Nephron (organoid): Measurements from ENCODE around the gene ITGA4.

ENCODE experiments used
- H3K27ac Mint-ChIP-seq, 3 experiments: 2 replicates each; pipeline ENCODE4 v1.8.0; 2020; ENCODE audit warnings: mixed read lengths in 3 of 3, mild to moderate bottlenecking in 2 of 3, moderate library complexity in 1 of 3
- H3K27me3 Mint-ChIP-seq: 2 replicates; pipeline ENCODE4 v1.8.0; 2021; ENCODE audit warnings: low read depth, mild to moderate bottlenecking, moderate library complexity, mixed read lengths
- H3K36me3 Mint-ChIP-seq: 2 replicates; pipeline ENCODE4 v1.8.0; 2020; ENCODE audit warnings: low read depth, mixed read lengths
- H3K4me1 Mint-ChIP-seq: 2 replicates; pipeline ENCODE4 v1.8.0; 2020; ENCODE audit warnings: mixed read lengths
- H3K4me3 Mint-ChIP-seq, 3 experiments: 2 replicates each; pipeline ENCODE4 v1.8.0; 2020; ENCODE audit warnings: mild to moderate bottlenecking in 3 of 3, mixed read lengths in 3 of 3, moderate library complexity in 2 of 3
- H3K9me3 Mint-ChIP-seq: 2 replicates; pipeline ENCODE4 v1.8.0; 2020; ENCODE audit warnings: mixed read lengths
- TF ChIP-seq, protein P1 (sequence below), 3 experiments: fragments of 200-600 bp; sonication (generic); IDR thresholded peaks; one replicate each; pipeline ENCODE4 v1.5.0; 2021; ENCODE audit warnings: antibody characterized with exemption in 3 of 3; ENCODE audit not compliant: unreplicated experiment in 3 of 3

The ITGA4 gene

DNA sequence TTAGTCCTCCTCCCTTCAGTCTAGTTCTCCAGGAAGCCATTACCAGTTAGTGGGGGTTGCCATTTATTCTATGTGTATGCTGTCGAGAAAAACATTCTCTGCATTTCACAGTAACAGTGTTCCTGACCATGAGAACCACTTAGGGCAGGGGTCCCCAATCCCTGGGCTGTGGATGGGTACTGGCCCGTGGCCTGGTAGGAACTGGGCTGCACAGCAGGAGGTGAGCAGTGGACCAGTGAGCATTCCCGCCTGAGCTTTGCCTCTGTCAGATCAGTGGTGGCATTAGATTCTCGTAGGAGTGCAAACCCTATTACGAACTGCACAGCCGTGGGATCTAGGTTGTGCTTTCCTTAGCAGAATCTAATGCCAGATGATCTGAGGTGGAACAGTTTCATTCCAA lies 15.8 kb downstream of the ITGA4 start:
- H3K4me1 Mint-ChIP-seq, result no peaks in the 10 kb centered on the region

DNA sequence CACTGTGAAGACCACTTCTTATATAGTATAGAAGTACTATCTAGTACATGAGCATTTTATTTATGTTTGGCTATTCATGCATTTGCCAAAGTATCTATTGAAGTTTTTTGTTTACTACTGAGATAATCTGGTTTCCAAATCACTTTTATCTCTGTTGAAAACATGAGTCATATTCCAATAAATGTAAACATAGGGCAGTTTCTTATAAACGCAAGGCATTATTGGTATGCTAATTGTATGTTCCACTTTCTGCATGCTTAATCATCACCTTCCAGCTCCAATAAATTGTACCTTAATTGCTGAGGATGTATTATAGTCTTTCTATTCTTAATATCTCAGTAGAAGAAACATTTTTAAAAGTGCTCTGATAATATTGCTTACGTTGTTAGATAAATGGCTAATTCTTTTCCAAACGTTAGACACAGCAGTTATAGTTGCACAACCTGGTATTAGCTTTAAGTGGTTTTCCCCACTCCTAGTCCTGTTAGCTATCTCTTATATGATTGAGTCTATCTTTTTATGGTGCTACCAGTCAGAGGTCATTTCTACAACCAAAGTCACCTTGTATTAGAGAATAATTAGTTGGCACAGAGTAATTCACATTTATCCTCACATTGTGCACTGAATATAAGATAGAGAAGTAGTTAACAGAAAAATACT lies 17.2 kb downstream of the ITGA4 start:
- no peaks in the 10 kb centered on the region for H3K4me1 Mint-ChIP-seq
- peaks cover 12% of the 10 kb centered on the region for H3K36me3 Mint-ChIP-seq
- no peaks in the 10 kb centered on the region for H3K9me3 Mint-ChIP-seq
- H3K27me3 Mint-ChIP-seq, result no peaks in the 10 kb centered on the region
- TF ChIP-seq, protein P1, sequence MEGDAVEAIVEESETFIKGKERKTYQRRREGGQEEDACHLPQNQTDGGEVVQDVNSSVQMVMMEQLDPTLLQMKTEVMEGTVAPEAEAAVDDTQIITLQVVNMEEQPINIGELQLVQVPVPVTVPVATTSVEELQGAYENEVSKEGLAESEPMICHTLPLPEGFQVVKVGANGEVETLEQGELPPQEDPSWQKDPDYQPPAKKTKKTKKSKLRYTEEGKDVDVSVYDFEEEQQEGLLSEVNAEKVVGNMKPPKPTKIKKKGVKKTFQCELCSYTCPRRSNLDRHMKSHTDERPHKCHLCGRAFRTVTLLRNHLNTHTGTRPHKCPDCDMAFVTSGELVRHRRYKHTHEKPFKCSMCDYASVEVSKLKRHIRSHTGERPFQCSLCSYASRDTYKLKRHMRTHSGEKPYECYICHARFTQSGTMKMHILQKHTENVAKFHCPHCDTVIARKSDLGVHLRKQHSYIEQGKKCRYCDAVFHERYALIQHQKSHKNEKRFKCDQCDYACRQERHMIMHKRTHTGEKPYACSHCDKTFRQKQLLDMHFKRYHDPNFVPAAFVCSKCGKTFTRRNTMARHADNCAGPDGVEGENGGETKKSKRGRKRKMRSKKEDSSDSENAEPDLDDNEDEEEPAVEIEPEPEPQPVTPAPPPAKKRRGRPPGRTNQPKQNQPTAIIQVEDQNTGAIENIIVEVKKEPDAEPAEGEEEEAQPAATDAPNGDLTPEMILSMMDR (IDR thresholded peaks at IDR 0.05; ENCODE audit: unreplicated experiment in 3 of 3), result no peak
- H3K27ac Mint-ChIP-seq, result no peak overlapping the region
- H3K4me3 Mint-ChIP-seq, result no peak overlapping the region

More for the DNA sequence above, 15.8 kb downstream of the ITGA4 start:
- Mint-ChIP-seq H3K27ac (no peak overlapping the region), H3K36me3 (peaks cover 12% of the 10 kb centered on the region), H3K4me3 (no peak overlapping the region), H3K9me3 (peaks cover 2% of the 10 kb centered on the region), H3K27me3 (no peaks in the 10 kb centered on the region)
- TF ChIP-seq, protein P1 (IDR thresholded peaks at IDR 0.05; ENCODE audit: unreplicated experiment in 3 of 3), result no peak

GRCh38 chr2:181483211-181483610 lies 26.0 kb downstream of the ITGA4 start:
- no peak overlapping the region for H3K4me3 Mint-ChIP-seq
- H3K27ac Mint-ChIP-seq, result no peak overlapping the region
- H3K9me3 Mint-ChIP-seq, result no peaks in the 10 kb centered on the region
- H3K4me1 Mint-ChIP-seq, result no peaks in the 10 kb centered on the region
- H3K36me3 Mint-ChIP-seq, result peaks cover 15% of the 10 kb centered on the region
- TF ChIP-seq, protein P1 (IDR thresholded peaks at IDR 0.05; ENCODE audit: unreplicated experiment in 3 of 3), result no peak
- H3K27me3 Mint-ChIP-seq, result no peaks in the 10 kb centered on the region

DNA sequence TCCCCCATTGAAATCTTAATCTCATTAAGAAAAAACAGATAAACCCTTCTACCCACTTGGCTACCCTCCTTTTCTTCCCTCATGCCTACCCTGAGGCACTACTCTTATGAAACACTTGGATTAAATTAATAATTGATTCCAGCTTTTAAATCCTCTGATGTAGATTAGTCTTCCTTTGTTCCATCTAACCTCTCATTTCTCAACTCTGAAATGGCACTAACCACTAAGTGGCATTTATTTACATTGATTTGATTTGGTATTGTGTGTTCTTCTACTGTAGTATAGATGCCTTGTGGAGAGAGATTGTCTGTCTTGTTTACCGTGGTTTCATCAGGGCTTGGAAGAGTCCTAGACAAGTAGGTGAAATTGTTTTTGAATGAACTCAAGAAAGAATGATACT lies 26.7 kb downstream of the ITGA4 start:
- TF ChIP-seq, protein P1 (IDR thresholded peaks at IDR 0.05; ENCODE audit: unreplicated experiment in 3 of 3), result no peak
- H3K4me1 Mint-ChIP-seq, result no peaks in the 10 kb centered on the region
- no peaks in the 10 kb centered on the region for H3K9me3 Mint-ChIP-seq
- H3K27me3 Mint-ChIP-seq, result no peaks in the 10 kb centered on the region
- H3K27ac Mint-ChIP-seq, result no peak overlapping the region
- peaks cover 15% of the 10 kb centered on the region for H3K36me3 Mint-ChIP-seq
- H3K4me3 Mint-ChIP-seq, result no peak overlapping the region

GRCh38 chr2:181484851-181485637 lies 27.9 kb downstream of the ITGA4 start:
- Mint-ChIP-seq H3K4me3 (no peak overlapping the region), H3K27me3 (no peaks in the 10 kb centered on the region), H3K9me3 (no peaks in the 10 kb centered on the region), H3K4me1 (no peaks in the 10 kb centered on the region), H3K36me3 (peaks cover 15% of the 10 kb centered on the region), H3K27ac (no peak overlapping the region)
- TF ChIP-seq, protein P1 (IDR thresholded peaks at IDR 0.05; ENCODE audit: unreplicated experiment in 3 of 3), result no peak

- Mint-ChIP-seq H3K36me3 (peaks cover 15% of the 10 kb centered on the region), H3K4me3 (no peak overlapping the region), H3K9me3 (no peaks in the 10 kb centered on the region), H3K27ac (no peak overlapping the region), H3K4me1 (no peaks in the 10 kb centered on the region), H3K27me3 (no peaks in the 10 kb centered on the region)
- TF ChIP-seq, protein P1 (IDR thresholded peaks at IDR 0.05; ENCODE audit: unreplicated experiment in 3 of 3), result no peak
Observed at GRCh38 chr2:181485638-181485946, 28.4 kb downstream of the ITGA4 start.
